ENCODE data around the gene SMAP1. TPM values are rescaled to one million over a fixed set of nuclear protein-coding genes. Genes with fewer than 3 reads are reported as not detected.

The SMAP1 gene
- total RNA-seq, 5 donors from 2014 or later (not counting 1 experiment from before 2014, with no cell fraction given), result 27.1 to 32.3 (median 31.9) TPM

- Mint-ChIP-seq H3K4me3 (no peak overlapping the region), H3K27ac (peak overlapping the region; percentile 32 to 42)
- 67% methylated on average over 1 of the region's 2 CpGs for WGBS (ENCODE audit: insufficient coverage)
These were observed 5.4 kb downstream of the SMAP1 start for GRCh38 chr6:70673054-70673453.

GRCh38 chr6:70673601-70674000 is 5.9 kb downstream of the SMAP1 start:
- H3K36me3 Mint-ChIP-seq, result no peaks in the 10 kb centered on the region
- WGBS (ENCODE audit: insufficient coverage), result 43% methylated on average over 1 of the region's 1 CpG
- DNase-seq (no peak), ATAC-seq (replicated peaks in 1 of 4) (peak in 1 of 4 experiments; percentile 41)
- no peaks in the 10 kb centered on the region for H3K9me3 Mint-ChIP-seq
- Histone ChIP-seq H3K9me3 (no peaks in the 10 kb centered on the region), H3K4me1 (ENCODE audit: control insufficient read depth in 1 of 2, extremely low read depth in 1 of 2, insufficient read depth in 2 of 2, low read length in 2 of 2) (peaks cover 6 to 18% of the 10 kb centered on the region in 2 experiments), H3K27me3 (replicated peaks in 1 of 2; ENCODE audit: control insufficient read depth in 2 of 2, extremely low read depth in 1 of 2, insufficient read depth in 2 of 2, low read length in 1 of 2) (no peaks in the 10 kb centered on the region), H3K4me3 (ENCODE audit: control insufficient read depth in 1 of 2, extremely low read depth in 1 of 2, low read length in 1 of 2) (no peak overlapping the region), H3K27ac (ENCODE audit: low read length) (no peak overlapping the region), H3K36me3 (ENCODE audit: control insufficient read depth in 2 of 2, extremely low read depth in 1 of 2, insufficient read depth in 1 of 2, low read length in 1 of 2) (peaks cover 0 to 2% of the 10 kb centered on the region in 2 donors)
- H3K4me3 Mint-ChIP-seq, result no peak overlapping the region
- peaks cover 69 to 76% (median 75%) of the 10 kb centered on the region in 3 donors for H3K4me1 Mint-ChIP-seq
- H3K27me3 Mint-ChIP-seq, result no peaks in the 10 kb centered on the region
- H3K27ac Mint-ChIP-seq, result no peak overlapping the region
- CTCF ChIA-PET, result interaction anchor here in 1 of 2 donors (2.0 kb wide), 1 partner anchor 13 kb away, joined by 11 read pairs; no protein-coding TSS in a partner anchor
- POLR2A ChIA-PET, result no interaction called here

More at GRCh38 chr6:70673054-70673453, 5.4 kb downstream of the SMAP1 start:
- ATAC-seq (replicated peaks in 1 of 4) (no peak), DNase-seq (no peak)
- no peaks in the 10 kb centered on the region for H3K27me3 ChIP-seq (replicated peaks in 1 of 2; ENCODE audit: control insufficient read depth in 2 of 2, extremely low read depth in 1 of 2, insufficient read depth in 2 of 2, low read length in 1 of 2)
- H3K36me3 ChIP-seq (ENCODE audit: control insufficient read depth in 2 of 2, extremely low read depth in 1 of 2, insufficient read depth in 1 of 2, low read length in 1 of 2), result peaks cover 0 to 2% of the 10 kb centered on the region in 2 donors
- POLR2A ChIA-PET, result interaction anchor here in 1 of 2 donors (0.6 kb wide), 1 partner anchor 21 kb away, joined by 3 read pairs; no protein-coding TSS in a partner anchor
- CTCF ChIA-PET, result interaction anchor here (1.0 to 2.0 kb wide), 2 partner anchors 12 to 13 kb away, joined by 3 to 11 read pairs; no protein-coding TSS in a partner anchor
- H3K9me3 ChIP-seq, result no peaks in the 10 kb centered on the region
- Mint-ChIP-seq H3K4me1 (peaks cover 72 to 74% (median 72%) of the 10 kb centered on the region in 3 donors), H3K27me3 (no peaks in the 10 kb centered on the region), H3K36me3 (no peaks in the 10 kb centered on the region), H3K9me3 (no peaks in the 10 kb centered on the region)
- H3K4me1 ChIP-seq (ENCODE audit: control insufficient read depth in 1 of 2, extremely low read depth in 1 of 2, insufficient read depth in 2 of 2, low read length in 2 of 2), result peaks cover 10 to 20% of the 10 kb centered on the region in 2 experiments
- no peak overlapping the region for H3K4me3 ChIP-seq (ENCODE audit: control insufficient read depth in 1 of 2, extremely low read depth in 1 of 2, low read length in 1 of 2)
- H3K27ac ChIP-seq (ENCODE audit: low read length), result no peak overlapping the region

GRCh38 chr6:70675822-70676221 is 8.1 kb downstream of the SMAP1 start:
- Mint-ChIP-seq H3K27ac (no peak overlapping the region), H3K4me3 (no peak overlapping the region), H3K4me1 (peaks cover 55 to 68% (median 59%) of the 10 kb centered on the region in 3 donors), H3K9me3 (no peaks in the 10 kb centered on the region), H3K36me3 (peaks cover 3% of the 10 kb centered on the region), H3K27me3 (no peaks in the 10 kb centered on the region)
- Histone ChIP-seq H3K27me3 (replicated peaks in 1 of 2; ENCODE audit: control insufficient read depth in 2 of 2, extremely low read depth in 1 of 2, insufficient read depth in 2 of 2, low read length in 1 of 2) (no peaks in the 10 kb centered on the region), H3K27ac (ENCODE audit: low read length) (no peak overlapping the region), H3K4me1 (ENCODE audit: control insufficient read depth in 1 of 2, extremely low read depth in 1 of 2, insufficient read depth in 2 of 2, low read length in 2 of 2) (peaks cover 6% of the 10 kb centered on the region in 2 experiments), H3K36me3 (ENCODE audit: control insufficient read depth in 2 of 2, extremely low read depth in 1 of 2, insufficient read depth in 1 of 2, low read length in 1 of 2) (peaks cover 0 to 2% of the 10 kb centered on the region in 2 donors), H3K4me3 (ENCODE audit: control insufficient read depth in 1 of 2, extremely low read depth in 1 of 2, low read length in 1 of 2) (no peak overlapping the region), H3K9me3 (no peaks in the 10 kb centered on the region)
- ChIA-PET CTCF (interaction anchor here (0.6 to 1.3 kb wide), 2 partner anchors 10 to 11 kb away, joined by 3 to 9 read pairs; no protein-coding TSS in a partner anchor), POLR2A (no interaction called here)
- DNase-seq, result no peak
- WGBS (ENCODE audit: insufficient coverage), result no CpG with 5 or more reads among the region's 3 CpGs
- ATAC-seq (replicated peaks in 1 of 4), result no peak

GRCh38 chr6:70676821-70677220 is 9.1 kb downstream of the SMAP1 start:
- Histone ChIP-seq H3K27me3 (replicated peaks in 1 of 2; ENCODE audit: control insufficient read depth in 2 of 2, extremely low read depth in 1 of 2, insufficient read depth in 2 of 2, low read length in 1 of 2) (no peaks in the 10 kb centered on the region), H3K27ac (ENCODE audit: low read length) (no peak overlapping the region), H3K9me3 (no peaks in the 10 kb centered on the region), H3K4me1 (ENCODE audit: control insufficient read depth in 1 of 2, extremely low read depth in 1 of 2, insufficient read depth in 2 of 2, low read length in 2 of 2) (peaks cover 3 to 6% of the 10 kb centered on the region in 2 experiments), H3K4me3 (ENCODE audit: control insufficient read depth in 1 of 2, extremely low read depth in 1 of 2, low read length in 1 of 2) (no peak overlapping the region), H3K36me3 (ENCODE audit: control insufficient read depth in 2 of 2, extremely low read depth in 1 of 2, insufficient read depth in 1 of 2, low read length in 1 of 2) (peaks cover 0 to 2% of the 10 kb centered on the region in 2 donors)
- ChIA-PET CTCF (interaction anchor here in 1 of 2 donors (0.7 kb wide), 1 partner anchor 51 kb away, joined by 10 read pairs; no protein-coding TSS in a partner anchor), POLR2A (interaction anchor here in 1 of 2 donors (0.7 kb wide), 1 partner anchor 368 kb away, joined by 3 read pairs; no protein-coding TSS in a partner anchor)
- no CpG with 5 or more reads among the region's 3 CpGs for WGBS (ENCODE audit: insufficient coverage)
- Mint-ChIP-seq H3K36me3 (peaks cover 3% of the 10 kb centered on the region), H3K27me3 (no peaks in the 10 kb centered on the region), H3K4me1 (peaks cover 50 to 64% (median 55%) of the 10 kb centered on the region in 3 donors), H3K9me3 (no peaks in the 10 kb centered on the region), H3K4me3 (no peak overlapping the region), H3K27ac (no peak overlapping the region)
- DNase-seq (no peak), ATAC-seq (replicated peaks in 1 of 4) (no peak)

- H3K9me3 Mint-ChIP-seq, result no peaks in the 10 kb centered on the region
- H3K27me3 Mint-ChIP-seq, result no peaks in the 10 kb centered on the region
- WGBS (ENCODE audit: insufficient coverage), result no CpG with 5 or more reads among the region's 4 CpGs
- Histone ChIP-seq H3K4me1 (ENCODE audit: control insufficient read depth in 1 of 2, extremely low read depth in 1 of 2, insufficient read depth in 2 of 2, low read length in 2 of 2) (peaks cover 0 to 5% of the 10 kb centered on the region in 2 experiments), H3K9me3 (no peaks in the 10 kb centered on the region), H3K27me3 (replicated peaks in 1 of 2; ENCODE audit: control insufficient read depth in 2 of 2, extremely low read depth in 1 of 2, insufficient read depth in 2 of 2, low read length in 1 of 2) (no peaks in the 10 kb centered on the region), H3K4me3 (ENCODE audit: control insufficient read depth in 1 of 2, extremely low read depth in 1 of 2, low read length in 1 of 2) (no peak overlapping the region), H3K36me3 (ENCODE audit: control insufficient read depth in 2 of 2, extremely low read depth in 1 of 2, insufficient read depth in 1 of 2, low read length in 1 of 2) (peaks cover 0 to under 1% of the 10 kb centered on the region in 2 donors), H3K27ac (ENCODE audit: low read length) (no peak overlapping the region)
- no peak for DNase-seq
- POLR2A ChIA-PET, result interaction anchor here in 1 of 2 donors (1.8 kb wide), 1 partner anchor 12 kb away, joined by 5 read pairs; the partner anchor contains the start of gene SMAP1
- H3K4me1 Mint-ChIP-seq, result peaks cover 50 to 59% (median 51%) of the 10 kb centered on the region in 3 donors
- no peak for ATAC-seq (replicated peaks in 1 of 4)
- no peak overlapping the region for H3K27ac Mint-ChIP-seq
- peaks cover 3% of the 10 kb centered on the region for H3K36me3 Mint-ChIP-seq
- H3K4me3 Mint-ChIP-seq, result no peak overlapping the region
- CTCF ChIA-PET, result interaction anchor here in 1 of 2 donors (0.6 kb wide), 1 partner anchor 915 kb away, joined by 3 read pairs; no protein-coding TSS in a partner anchor
These were observed 12.7 kb downstream of the SMAP1 start for GRCh38 chr6:70680396-70680795.

- peaks cover 0 to 15% of the 10 kb centered on the region in 2 experiments for H3K4me1 ChIP-seq (ENCODE audit: control insufficient read depth in 1 of 2, extremely low read depth in 1 of 2, insufficient read depth in 2 of 2, low read length in 2 of 2)
- H3K9me3 Mint-ChIP-seq, result no peaks in the 10 kb centered on the region
- ChIA-PET POLR2A (interaction anchor here in 1 of 2 donors (0.5 to 0.7 kb wide), 3 partner anchors 148 to 187 kb away, joined by 3 to 4 read pairs (median 3); no protein-coding TSS in a partner anchor), CTCF (interaction anchor here (0.6 to 1.9 kb wide), 21 partner anchors 9 to 203 kb away, joined by 3 to 13 read pairs (median 4); partner anchors contain the start of gene SMAP1 (in 1 of the 2))
- H3K27me3 ChIP-seq (replicated peaks in 1 of 2; ENCODE audit: control insufficient read depth in 2 of 2, extremely low read depth in 1 of 2, insufficient read depth in 2 of 2, low read length in 1 of 2), result no peaks in the 10 kb centered on the region
- no peaks in the 10 kb centered on the region for H3K36me3 ChIP-seq (ENCODE audit: control insufficient read depth in 2 of 2, extremely low read depth in 1 of 2, insufficient read depth in 1 of 2, low read length in 1 of 2)
- ATAC-seq (replicated peaks in 1 of 4) (peak in 1 of 4 experiments; percentile 38), DNase-seq (no peak)
- H3K27ac Mint-ChIP-seq, result peak overlapping the region; percentile 76 to 78
- peak overlapping the region in 1 of 3 donors; percentile 3 for H3K4me3 Mint-ChIP-seq
- H3K4me1 Mint-ChIP-seq, result peaks cover 65 to 67% (median 66%) of the 10 kb centered on the region in 3 donors
- peaks cover 1% of the 10 kb centered on the region for H3K36me3 Mint-ChIP-seq
- WGBS (ENCODE audit: insufficient coverage), result no CpG with 5 or more reads among the region's 1 CpG
- H3K9me3 ChIP-seq, result no peaks in the 10 kb centered on the region
- H3K27ac ChIP-seq (ENCODE audit: low read length), result no peak overlapping the region
- no peak overlapping the region for H3K4me3 ChIP-seq (ENCODE audit: control insufficient read depth in 1 of 2, extremely low read depth in 1 of 2, low read length in 1 of 2)
- H3K27me3 Mint-ChIP-seq, result no peaks in the 10 kb centered on the region
These were observed 17.3 kb downstream of the SMAP1 start for GRCh38 chr6:70684794-70685493.

All from T-cell (primary cell).